ENCODE data around the gene C10orf90.
"Not testable (repeated sequence)": the region's sequence is repeated elsewhere in the genome, so short reads cannot be mapped to it uniquely, and the experiment has no call there.

Gene C10orf90

GRCh38 chr10:126580873-126581647 lies 89.4 kb downstream of the C10orf90 start:
- no peak for DNase-seq

GRCh38 chr10:126576336-126576735 lies 94.2 kb downstream of the C10orf90 start:
- no peak for DNase-seq

- DNase-seq, result no peak
Observed at GRCh38 chr10:126570621-126571602, 99.6 kb downstream of the C10orf90 start.

- DNase-seq, result no peak
Observed at GRCh38 chr10:126570245-126570570, 100.3 kb downstream of the C10orf90 start.

GRCh38 chr10:126569513-126570244 lies 100.8 kb downstream of the C10orf90 start:
- no peak for DNase-seq

GRCh38 chr10:126568809-126569385 lies 101.6 kb downstream of the C10orf90 start:
- no peak for DNase-seq

GRCh38 chr10:126565871-126566270 lies 104.6 kb downstream of the C10orf90 start:
- no peak for DNase-seq

- DNase-seq, result no peak
Observed at GRCh38 chr10:126565441-126565840, 105.1 kb downstream of the C10orf90 start.

GRCh38 chr10:126564326-126564888 lies 106.1 kb downstream of the C10orf90 start:
- no peak for DNase-seq

- DNase-seq, result no peak
Observed at GRCh38 chr10:126563361-126563760, 107.1 kb downstream of the C10orf90 start.

- DNase-seq, result no peak
Observed at GRCh38 chr10:126561921-126562680, 108.4 kb downstream of the C10orf90 start.

GRCh38 chr10:126561294-126561920 lies 109.1 kb downstream of the C10orf90 start:
- DNase-seq, result no peak

GRCh38 chr10:126558881-126559280 lies 111.6 kb downstream of the C10orf90 start:
- no peak for DNase-seq

- DNase-seq, result no peak
Observed at GRCh38 chr10:126551202-126551601, 119.3 kb downstream of the C10orf90 start.

- DNase-seq, result not testable (repeated sequence)
Observed at GRCh38 chr10:126550586-126550985, 119.9 kb downstream of the C10orf90 start.

GRCh38 chr10:126549344-126549743 lies 121.1 kb downstream of the C10orf90 start:
- DNase-seq, result no peak

- no peak for DNase-seq
Observed at GRCh38 chr10:126544565-126544964, 125.9 kb downstream of the C10orf90 start.

GRCh38 chr10:126538439-126539135 lies 131.9 kb downstream of the C10orf90 start:
- no peak for DNase-seq

GRCh38 chr10:126536656-126537055 lies 133.8 kb downstream of the C10orf90 start:
- no peak for DNase-seq

GRCh38 chr10:126536148-126536547 lies 134.3 kb downstream of the C10orf90 start:
- DNase-seq, result no peak

GRCh38 chr10:126533644-126534043 lies 136.8 kb downstream of the C10orf90 start:
- no peak for DNase-seq
